Testis (tissue), 2 donors: Measurements from ENCODE around the gene GATAD2B.

Experiments
- CTCF ChIP-seq, 3 experiments: fragments of 450-650 bp in 2 of 3; fragments of 200-600 bp in 1 of 3; sonication (generic) in 1 of 3; IDR thresholded peaks; one replicate each; pipeline ENCODE4 v1.5.1; 2016 to 2019; ENCODE audit warnings: antibody characterized with exemption in 3 of 3, mild to moderate bottlenecking in 2 of 3, moderate library complexity in 1 of 3
- POLR2A ChIP-seq: fragments of 450-650 bp; IDR thresholded peaks from one replicate; pipeline ENCODE4 v1.6.1; 2017; ENCODE audit warnings: antibody characterized with exemption, mild to moderate bottlenecking, moderate library complexity

GRCh38 chr1:153786038-153786790 lies 136.6 kb downstream of the GATAD2B start:
- TF ChIP-seq CTCF (IDR thresholded peaks at IDR 0.05) = no peak
- no peak for TF ChIP-seq POLR2A
